Right lobe of liver (tissue), 6 donors: ENCODE results near the gene CDKN2D. TPM values are rescaled to one million over a fixed set of nuclear protein-coding genes. Genes with fewer than 3 reads are reported as not detected.

Experiments used
- ATAC-seq, 4 donors: fragments of 200-7000 bp; cut with Tn5 transposase; one replicate each; pipeline ENCODE4 v1.9.1; 2020; ENCODE audit warnings: mild to moderate bottlenecking in 4 of 4, moderate library complexity in 4 of 4
- DNase-seq, 3 donors: peaks; one replicate each; pipeline ENCODE4 v3.0.0-alpha.2; 2020
- H3K27ac ChIP-seq, 3 donors: fragments of 200-600 bp; one replicate each; pipeline ENCODE4 v1.8.0; 2022
- H3K27me3 ChIP-seq, 2 donors: fragments of 200-600 bp; one replicate each; pipeline ENCODE4 v1.8.0; 2022
- H3K36me3 ChIP-seq, 4 donors: fragments of 200-600 bp; sonication (generic) in 1 of 4; one replicate each; pipeline versions ENCODE4 v1.5.1 to v1.8.0; 2017 to 2022; ENCODE audit warnings: control low read depth in 1 of 4
- H3K4me1 ChIP-seq, 4 donors: fragments of 200-600 bp; sonication (generic) in 1 of 4; one replicate each; pipeline versions ENCODE4 v1.5.1 to v1.8.0; 2017 to 2022; ENCODE audit warnings: control low read depth in 1 of 4
- H3K4me3 ChIP-seq, 3 donors: fragments of 200-600 bp; one replicate each; pipeline ENCODE4 v1.8.0; 2022
- H3K9me3 ChIP-seq, 4 donors: fragments of 200-600 bp; sonication (generic) in 1 of 4; one replicate each; pipeline versions ENCODE4 v1.5.1 to v1.8.0; 2017 to 2022; ENCODE audit warnings: control low read depth in 1 of 4
- CTCF ChIP-seq, 4 donors: fragments of 200-600 bp in 3 of 4; fragments of 450-650 bp in 1 of 4; IDR thresholded peaks; one replicate each; pipeline versions ENCODE4 v1.5.1 to v1.8.0; 2016 to 2022; ENCODE audit warnings: antibody characterized with exemption in 4 of 4, mild to moderate bottlenecking in 2 of 4
- POLR2A ChIP-seq: fragments of 450-650 bp; IDR thresholded peaks from one replicate; pipeline ENCODE4 v1.6.1; 2017; ENCODE audit warnings: antibody characterized with exemption, mild to moderate bottlenecking
- WGBS: methylation state at CpG from one replicate; pipeline ENCODE4 v1.1.6; 2018; ENCODE audit warnings: low coverage, low lambda C conversion rate; ENCODE audit not compliant: insufficient coverage; ENCODE audit errors: missing lambda C conversion rate; 5-methylcytosine and 5-hydroxymethylcytosine counted together
- intact Hi-C, 2 donors: fragments of 100-400 bp; cut with DNase I; formaldehyde crosslinking; loops; one replicate each; pipeline versions ENCODE4 v1.11.2 to v1.14.1; 2022
- total RNA-seq, 6 experiments: library from RNA; depleted of rRNA in 2 of 6; stranded (reverse); fragments of >200 nt in 2 of 6; fragmentation: NEBNext Ultra II Directional in 3 of 6; extraction: Animal tissue kit (Norgen Biotek cat#: 25700) in 3 of 6; gene quantifications; one replicate each; pipeline versions ENCODE4 v1.1.0 to v1.2.4, GENCODE V29; 2016 to 2023
- donor health status: DM: no; HTN: yes; CAD: no.
- donor health status: DM: no; HTN: no; CAD: no.
- donor health status: DM: no; HTN: no; CAD: no.
- donor health status: DM: no; HTN: yes; CAD: no.
- donor health status: DM: no; HTN: yes; CAD: no.

Gene CDKN2D
- total RNA-seq, 6 experiments from 2014 or later: 0.97 to 2.8 (median 2.0) TPM

- WGBS: 3% methylated on average over 4 of the region's 4 CpGs
- ATAC-seq (no peak), DNase-seq (no peak)
- H3K9me3 ChIP-seq: no peaks in the 10 kb centered on the region
- TF ChIP-seq POLR2A: no peak
- no peak for TF ChIP-seq CTCF (IDR thresholded peaks at IDR 0.05)
- H3K36me3 ChIP-seq: peaks cover 0 to 3% (median 0%) of the 10 kb centered on the region in 4 donors
- H3K4me1 ChIP-seq: peaks cover 0 to 11% (median 3%) of the 10 kb centered on the region in 4 donors
- no peaks in the 10 kb centered on the region for H3K27me3 ChIP-seq
- intact Hi-C loops: no loop called here
- peak overlapping the region; percentile 67 to 91 (median 88) for H3K4me3 ChIP-seq
- peak overlapping the region; percentile 47 to 58 (median 58) for H3K27ac ChIP-seq
Measured at GRCh38 chr19:10566408-10566657, 2.4 kb downstream of the CDKN2D start.

- intact Hi-C loops: no loop called here
- ATAC-seq (peak; percentile 84 to 86 (median 84)), DNase-seq (peak; percentile 99)
- Histone ChIP-seq H3K4me3 (peak within 1 kb of the TSS; percentile 67 to 91 (median 88)), H3K27ac (peak within 1 kb of the TSS; percentile 56 to 73 (median 58)), H3K4me1 (peaks cover 0 to 11% (median 3%) of the 10 kb centered on the region in 4 donors), H3K9me3 (no peaks in the 10 kb centered on the region), H3K27me3 (no peaks in the 10 kb centered on the region), H3K36me3 (peaks cover 0 to 3% (median 0%) of the 10 kb centered on the region in 4 donors)
- WGBS: 3% methylated on average over 24 of the region's 94 CpGs
- peak; percentile 77 for TF ChIP-seq POLR2A
- TF ChIP-seq CTCF (IDR thresholded peaks at IDR 0.05): peak in 2 of 4 donors; percentile 17 to 57
Measured at GRCh38 chr19:10565567-10566407, 3.0 kb downstream of the CDKN2D start, which contains the start of gene KRI1. KRI1 (minus strand) TSS chr19:10566010; CDS start chr19:10565999, 11 bp downstream.

DNA sequence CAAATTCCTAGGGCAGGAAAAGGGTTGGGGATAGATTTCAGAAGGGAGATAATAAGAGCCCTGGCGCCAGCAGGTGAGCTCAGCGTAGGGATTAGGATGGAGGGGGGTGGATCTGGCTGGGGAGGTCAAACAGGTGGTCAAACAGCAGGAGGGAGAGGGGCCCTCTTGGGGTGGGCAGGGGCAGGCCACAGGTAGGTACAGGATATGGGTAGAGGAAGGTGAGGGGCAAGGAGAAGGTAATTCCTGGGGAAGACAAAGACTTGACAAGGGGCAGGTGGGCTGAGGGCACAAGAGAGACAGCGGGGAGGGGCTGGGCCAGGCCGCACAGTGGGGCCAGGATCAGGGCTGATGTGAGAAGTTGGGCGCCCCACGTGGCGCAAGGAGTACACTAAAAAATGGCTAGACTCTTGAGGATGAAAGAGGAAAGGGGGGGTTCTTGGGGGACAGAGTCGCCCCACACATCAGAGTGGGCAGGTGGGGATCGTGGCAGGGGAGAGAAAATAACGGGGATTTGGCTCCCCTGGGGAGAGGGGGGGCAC lies 3.7 kb downstream of the CDKN2D start:
- Histone ChIP-seq H3K27ac (peak overlapping the region in 2 of 3 donors; percentile 56 to 73), H3K27me3 (no peaks in the 10 kb centered on the region), H3K9me3 (no peaks in the 10 kb centered on the region), H3K4me1 (peaks cover 0 to 11% (median 3%) of the 10 kb centered on the region in 4 donors), H3K36me3 (peaks cover 0 to 10% (median 1%) of the 10 kb centered on the region in 4 donors), H3K4me3 (peak overlapping the region; percentile 67 to 91 (median 88))
- TF ChIP-seq CTCF (IDR thresholded peaks at IDR 0.05) (no peak), POLR2A (no peak)
- ATAC-seq (no peak), DNase-seq (peak in 1 of 3 donors; percentile 44)
- WGBS: 27% methylated on average over 8 of the region's 10 CpGs
- intact Hi-C loops: no loop called here

DNA sequence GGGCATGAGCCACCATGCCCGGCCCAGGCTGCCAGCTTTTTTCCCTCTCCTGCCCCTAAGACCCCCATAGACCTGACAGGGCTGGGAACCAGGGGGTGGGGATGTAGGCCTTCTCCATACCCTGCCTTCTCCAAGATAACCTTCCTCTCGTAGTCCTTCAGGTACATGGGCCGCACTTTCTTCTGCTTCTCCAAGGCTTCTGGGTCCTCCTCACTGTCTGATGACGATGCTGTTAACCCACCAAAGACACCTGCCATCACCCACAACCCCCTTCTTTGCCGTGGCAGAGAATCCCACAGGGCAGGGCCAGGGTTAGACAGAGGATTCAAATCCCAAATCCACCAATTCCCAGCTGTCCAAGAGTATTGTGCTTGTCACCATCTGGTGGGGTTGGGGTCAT lies 6.2 kb downstream of the CDKN2D start:
- H3K36me3 ChIP-seq: peaks cover 0 to 21% (median 8%) of the 10 kb centered on the region in 4 donors
- intact Hi-C loops: no loop called here

More for the DNA sequence above, 6.2 kb downstream of the CDKN2D start:
- peaks cover 0 to 6% (median 0%) of the 10 kb centered on the region in 4 donors for H3K4me1 ChIP-seq
- TF ChIP-seq CTCF (IDR thresholded peaks at IDR 0.05): no peak
- TF ChIP-seq POLR2A: no peak
- 100% methylated on average over 2 of the region's 5 CpGs for WGBS
- no peaks in the 10 kb centered on the region for H3K9me3 ChIP-seq
- no peak overlapping the region for H3K27ac ChIP-seq
- ATAC-seq: no peak
- no peaks in the 10 kb centered on the region for H3K27me3 ChIP-seq
- DNase-seq: no peak
- H3K4me3 ChIP-seq: no peak overlapping the region
